GM21390 (cell line): ENCODE results near the gene TMTC3.
"Not testable (repeated sequence)": the region's sequence is repeated elsewhere in the genome, so short reads cannot be mapped to it uniquely, and the experiment has no call there.

ENCODE experiments used
- ATAC-seq: cut with Tn5 transposase; IDR thresholded peaks from one replicate; pipeline ENCODE4 v1.9.1; 2021; ENCODE audit not compliant: unreplicated experiment

TMTC3 gene

GRCh38 chr12:88163371-88163770 is 21.3 kb downstream of the TMTC3 start:
- ATAC-seq, result no peak

- no peak for ATAC-seq
These were observed 24.1 kb downstream of the TMTC3 start for GRCh38 chr12:88166179-88166578.

- ATAC-seq, result no peak
These were observed 25.3 kb downstream of the TMTC3 start for GRCh38 chr12:88167384-88167783.

- no peak for ATAC-seq
These were observed 30.8 kb downstream of the TMTC3 start for GRCh38 chr12:88172844-88173407.

- no peak for ATAC-seq
These were observed 33.4 kb downstream of the TMTC3 start for GRCh38 chr12:88175544-88175943.

GRCh38 chr12:88179436-88180014 is 37.4 kb downstream of the TMTC3 start:
- no peak for ATAC-seq

- no peak for ATAC-seq
These were observed 39.8 kb downstream of the TMTC3 start for GRCh38 chr12:88181881-88182280.

- no peak for ATAC-seq
These were observed 40.3 kb downstream of the TMTC3 start for GRCh38 chr12:88182416-88182815.

GRCh38 chr12:88184196-88184595 is 42.1 kb downstream of the TMTC3 start:
- no peak for ATAC-seq

- ATAC-seq, result no peak
These were observed 43.2 kb downstream of the TMTC3 start for GRCh38 chr12:88185279-88185678.

GRCh38 chr12:88185988-88186387 is 43.9 kb downstream of the TMTC3 start:
- peak; percentile 82 for ATAC-seq

- no peak for ATAC-seq
These were observed 45.5 kb downstream of the TMTC3 start for GRCh38 chr12:88187571-88187970.

GRCh38 chr12:88188180-88188579 is 46.1 kb downstream of the TMTC3 start:
- ATAC-seq, result no peak

GRCh38 chr12:88192426-88192825 is 50.3 kb downstream of the TMTC3 start:
- ATAC-seq, result no peak

GRCh38 chr12:88194868-88195267 is 52.8 kb downstream of the TMTC3 start:
- no peak for ATAC-seq

GRCh38 chr12:88200029-88200428 is 57.9 kb downstream of the TMTC3 start:
- ATAC-seq, result no peak

- no peak for ATAC-seq
These were observed 60.4 kb downstream of the TMTC3 start for GRCh38 chr12:88202500-88202899.

- ATAC-seq, result no peak
These were observed 64.5 kb downstream of the TMTC3 start for GRCh38 chr12:88206601-88207000.

- no peak for ATAC-seq
These were observed 66.0 kb downstream of the TMTC3 start for GRCh38 chr12:88207921-88208620.

- ATAC-seq, result no peak
These were observed 66.6 kb downstream of the TMTC3 start for GRCh38 chr12:88208661-88209060.

- ATAC-seq, result not testable (repeated sequence)
These were observed 68.2 kb downstream of the TMTC3 start for GRCh38 chr12:88210311-88210710.

- no peak for ATAC-seq
These were observed 76.2 kb downstream of the TMTC3 start for GRCh38 chr12:88218293-88218692.

- no peak for ATAC-seq
These were observed 77.8 kb downstream of the TMTC3 start for GRCh38 chr12:88219861-88220260.
